Measurements from ENCODE around the gene FCRLA. TPM values are rescaled to one million over a fixed set of nuclear protein-coding genes. Genes with fewer than 3 reads are reported as not detected.

Gene FCRLA
- total and polyA plus RNA-seq, 2 donors (not counting 1 experiment from before 2014, with no cell fraction given): 140 to 248 TPM

- H3K4me2 ChIP-seq (replicated peaks; ENCODE audit: low read depth, low read length, poor library complexity, severe bottlenecking): peak within 1 kb of the TSS; percentile 84
- H2AFZ ChIP-seq (ENCODE audit: insufficient read depth, low read depth, low read length, poor library complexity, severe bottlenecking): peak within 1 kb of the TSS; percentile 90
- peak within 1 kb of the TSS; percentile 97 for H3K27ac Mint-ChIP-seq
- peak within 1 kb of the TSS; percentile 29 to 66 for H3K27ac ChIP-seq (ENCODE audit: low read length in 2 of 2)
- H3K79me2 ChIP-seq (ENCODE audit: control insufficient read depth, insufficient read depth, low read length): peaks cover 31% of the 10 kb centered on the region
- H3K36me3 ChIP-seq (replicated peaks in 1 of 2; ENCODE audit: control extremely low read depth in 1 of 2, control insufficient read depth in 1 of 2, extremely low read depth in 1 of 2, insufficient read depth in 2 of 2, low read length in 1 of 2): peaks cover 11 to 22% of the 10 kb centered on the region in 2 experiments
- DNase-seq (peak; percentile 93), ATAC-seq (ENCODE audit: low read depth) (peak; percentile 98)
- peak within 1 kb of the TSS; percentile 100 for H3K4me3 Mint-ChIP-seq
- WGBS (ENCODE audit: insufficient coverage): under 1% methylated on average over 62 of the region's 65 CpGs
- no peaks in the 10 kb centered on the region for H3K9me3 Mint-ChIP-seq (ENCODE audit: insufficient read depth)
- no peaks in the 10 kb centered on the region for H3K27me3 ChIP-seq (replicated peaks in 1 of 4; ENCODE audit: control extremely low read depth in 1 of 4, control insufficient read depth in 3 of 4, insufficient read depth in 4 of 4, low read length in 3 of 4)
- intact Hi-C loops (cut with micrococcal nuclease): loop anchor here (1.0 to 10.0 kb wide), 4 partner anchors 13 to 1825 kb away; partner anchors contain the start of genes ATF6 and TAGLN2
- POLR2A ChIA-PET: interaction anchor here (0.6 to 2.8 kb wide), 6 partner anchors 8 to 548 kb away, joined by 3 to 14 read pairs (median 5); partner anchors contain the start of gene NDUFS2
- H4K20me1 ChIP-seq (ENCODE audit: control insufficient read depth, insufficient read depth, low read length, poor library complexity, severe bottlenecking): no peaks in the 10 kb centered on the region
- TF ChIP-seq, protein P1, sequence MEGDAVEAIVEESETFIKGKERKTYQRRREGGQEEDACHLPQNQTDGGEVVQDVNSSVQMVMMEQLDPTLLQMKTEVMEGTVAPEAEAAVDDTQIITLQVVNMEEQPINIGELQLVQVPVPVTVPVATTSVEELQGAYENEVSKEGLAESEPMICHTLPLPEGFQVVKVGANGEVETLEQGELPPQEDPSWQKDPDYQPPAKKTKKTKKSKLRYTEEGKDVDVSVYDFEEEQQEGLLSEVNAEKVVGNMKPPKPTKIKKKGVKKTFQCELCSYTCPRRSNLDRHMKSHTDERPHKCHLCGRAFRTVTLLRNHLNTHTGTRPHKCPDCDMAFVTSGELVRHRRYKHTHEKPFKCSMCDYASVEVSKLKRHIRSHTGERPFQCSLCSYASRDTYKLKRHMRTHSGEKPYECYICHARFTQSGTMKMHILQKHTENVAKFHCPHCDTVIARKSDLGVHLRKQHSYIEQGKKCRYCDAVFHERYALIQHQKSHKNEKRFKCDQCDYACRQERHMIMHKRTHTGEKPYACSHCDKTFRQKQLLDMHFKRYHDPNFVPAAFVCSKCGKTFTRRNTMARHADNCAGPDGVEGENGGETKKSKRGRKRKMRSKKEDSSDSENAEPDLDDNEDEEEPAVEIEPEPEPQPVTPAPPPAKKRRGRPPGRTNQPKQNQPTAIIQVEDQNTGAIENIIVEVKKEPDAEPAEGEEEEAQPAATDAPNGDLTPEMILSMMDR (IDR thresholded peaks at IDR 0.05): no peak
- TF ChIP-seq EZH2 (IDR thresholded peaks at IDR 0.05; ENCODE audit: borderline replicate concordance, insufficient read depth, low read depth, low read length, poor library complexity, severe bottlenecking): no peak
- peaks cover 8% of the 10 kb centered on the region for H3K27me3 Mint-ChIP-seq
- H3K9me3 ChIP-seq (ENCODE audit: control extremely low read depth in 1 of 3, control insufficient read depth in 2 of 3, insufficient read depth in 1 of 3, low read length in 2 of 3): no peaks in the 10 kb centered on the region
- H3K4me1 Mint-ChIP-seq: peaks cover 32% of the 10 kb centered on the region
- H3K4me1 ChIP-seq (ENCODE audit: control insufficient read depth in 2 of 2, insufficient read depth in 2 of 2, low read length in 2 of 2): peaks cover 18 to 27% of the 10 kb centered on the region in 2 donors
- H3K9ac ChIP-seq (ENCODE audit: low read length): peak within 1 kb of the TSS; percentile 83
- H3K4me3 ChIP-seq (ENCODE audit: control extremely low read depth in 1 of 5, extremely low read depth in 1 of 5, insufficient read depth in 1 of 5, low read depth in 2 of 5, low read length in 4 of 5): peak within 1 kb of the TSS; percentile 59 to 94 (median 83)
- CTCF ChIA-PET: interaction anchor here (0.6 to 3.8 kb wide), 13 partner anchors 10 to 524 kb away, joined by 3 to 56 read pairs (median 4); no protein-coding TSS in a partner anchor
Measured at GRCh38 chr1:161749509-161750407, 42.7 kb downstream of the FCRLA start, which contains the start of gene DUSP12. TSS of gene DUSP12 (plus strand) at chr1:161749786. CDS start at chr1:161749802, 16 bp downstream.
